GM21576 (cell line): ENCODE data around the gene MSMB.
"Not testable (repeated sequence)": the region's sequence is repeated elsewhere in the genome, so short reads cannot be mapped to it uniquely, and the experiment has no call there.

Source experiments
- ATAC-seq: cut with Tn5 transposase; IDR thresholded peaks from one replicate; pipeline ENCODE4 v1.9.1; 2021; ENCODE audit warnings: mild to moderate bottlenecking, moderate library complexity; ENCODE audit not compliant: unreplicated experiment

Gene MSMB

DNA sequence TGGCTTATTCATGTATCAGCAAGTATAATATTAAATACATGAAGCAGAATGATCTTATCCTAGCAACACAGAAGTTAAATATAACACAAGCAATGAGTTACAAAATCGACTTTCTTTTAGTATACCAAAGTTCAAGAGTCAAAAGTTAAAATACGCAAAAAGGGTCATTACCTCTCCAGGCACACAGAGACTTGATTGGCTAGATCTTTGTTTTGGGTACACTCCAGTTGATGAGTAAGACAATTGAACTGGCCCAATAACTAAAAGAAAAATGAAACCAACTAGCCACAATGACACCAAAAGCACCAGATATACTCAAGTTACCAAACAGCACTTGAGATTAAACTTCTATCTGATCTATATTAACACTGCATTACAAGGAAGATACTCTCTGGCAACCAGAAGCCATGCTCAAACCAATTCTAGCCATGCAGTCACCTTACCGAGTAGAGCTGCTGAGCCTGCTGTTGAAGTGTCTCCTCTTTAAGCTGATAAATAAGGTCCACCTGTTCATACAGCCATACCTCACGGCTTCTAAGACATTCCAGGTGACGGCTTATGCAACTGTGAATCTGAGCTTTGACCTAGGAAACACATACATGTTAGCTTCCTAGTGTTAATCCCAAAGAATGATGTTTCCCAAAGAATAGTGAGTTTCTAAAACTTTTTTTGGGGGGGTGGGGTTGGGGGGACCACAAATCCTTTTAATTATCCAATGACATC lies 31.2 kb downstream of the MSMB start:
- no peak for ATAC-seq

GRCh38 chr10:46014206-46014605 lies 31.9 kb downstream of the MSMB start:
- no peak for ATAC-seq

DNA sequence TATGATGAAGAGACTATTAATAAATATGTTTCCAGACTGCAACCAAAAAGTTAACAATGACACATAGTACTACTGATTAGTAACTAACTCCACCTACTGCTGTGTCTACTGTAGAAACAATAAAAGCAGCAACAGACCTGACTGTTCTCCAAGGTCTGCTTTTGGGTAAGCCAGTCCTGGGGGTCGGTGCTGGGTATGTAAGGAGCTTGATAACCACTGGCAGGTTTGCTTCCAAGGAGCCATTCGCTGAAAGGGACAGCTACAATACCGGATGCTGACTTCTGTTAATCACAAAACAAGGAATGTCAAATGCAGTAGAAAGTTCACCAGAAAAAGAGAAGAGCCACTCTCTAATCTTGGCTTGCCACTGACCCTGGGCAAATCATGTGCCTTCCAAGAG lies 33.3 kb downstream of the MSMB start:
- no peak for ATAC-seq

DNA sequence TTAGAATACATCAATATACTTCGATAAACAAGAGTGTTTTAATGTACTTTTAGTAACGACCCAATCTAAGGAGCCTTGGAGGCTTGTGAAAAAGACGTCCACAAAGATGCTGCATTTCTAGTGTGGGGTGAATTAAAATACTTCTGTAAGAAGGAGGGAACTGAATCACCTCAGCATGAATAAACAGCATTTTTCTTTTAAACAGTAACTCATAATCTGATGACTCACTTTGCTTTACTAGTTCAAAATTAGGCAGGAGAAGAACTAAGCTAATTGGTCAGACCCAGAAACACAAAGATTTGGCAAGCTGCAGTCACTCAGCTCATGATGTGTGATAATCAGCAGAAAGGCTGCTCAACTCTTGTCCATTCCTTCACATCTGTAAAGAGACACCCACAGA lies 39.9 kb downstream of the MSMB start:
- no peak for ATAC-seq

DNA sequence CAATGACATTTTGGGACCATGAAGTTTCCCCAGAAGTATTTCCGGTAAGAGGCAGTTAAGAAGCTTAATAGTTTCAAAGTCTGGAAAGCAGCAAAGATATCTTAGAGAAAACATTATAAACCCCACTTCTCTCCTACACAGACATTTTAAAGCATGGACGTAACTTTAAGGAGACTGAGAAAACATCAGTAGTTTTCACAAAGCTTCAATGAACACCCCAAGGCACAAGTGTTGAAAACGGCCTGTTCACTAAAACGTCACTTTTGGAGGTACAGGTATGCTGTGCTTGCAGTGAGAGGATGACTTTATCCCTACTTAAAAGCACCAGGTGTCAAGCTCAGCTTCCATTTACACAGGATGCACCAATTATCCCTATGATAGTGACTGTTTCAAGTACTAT lies 40.7 kb downstream of the MSMB start:
- ATAC-seq: no peak

- no peak for ATAC-seq
Measured at GRCh38 chr10:46004963-46005362, 41.1 kb downstream of the MSMB start.

DNA sequence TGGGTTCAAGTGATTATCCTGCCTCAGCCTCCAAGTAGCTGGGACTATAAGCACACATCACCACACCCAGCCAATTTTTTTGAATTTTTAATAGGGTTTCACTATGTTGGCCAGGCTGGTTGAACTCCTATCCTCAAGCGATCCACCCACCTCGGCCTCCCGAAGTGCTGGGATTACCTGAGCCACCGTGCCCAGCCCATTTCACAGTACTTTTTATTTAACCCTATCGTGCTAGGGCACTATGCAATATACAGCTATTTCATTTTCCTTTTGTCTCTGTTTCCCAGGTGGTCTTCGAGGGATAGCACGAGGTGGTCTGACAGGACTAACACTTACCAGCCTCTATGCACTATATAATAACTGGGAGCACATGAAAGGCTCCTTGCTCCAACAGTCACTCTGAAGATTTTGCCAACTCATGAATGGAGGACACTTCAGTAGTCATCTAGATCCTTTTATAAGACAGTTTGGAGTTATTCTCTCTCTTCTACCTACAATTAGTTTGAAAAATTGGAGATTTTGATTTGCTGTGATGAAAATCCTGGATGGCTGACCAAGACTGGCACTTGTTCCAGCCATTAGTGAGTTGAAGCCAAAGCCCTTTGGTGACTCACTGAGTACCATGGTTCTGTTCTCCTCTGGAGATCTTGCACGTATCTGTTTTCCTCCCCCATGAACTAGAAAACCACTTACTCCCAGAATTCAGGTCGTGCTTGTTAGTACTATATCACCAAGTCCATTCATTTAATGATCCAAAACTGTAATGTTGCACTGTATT lies 43.0 kb downstream of the MSMB start:
- ATAC-seq: no peak

DNA sequence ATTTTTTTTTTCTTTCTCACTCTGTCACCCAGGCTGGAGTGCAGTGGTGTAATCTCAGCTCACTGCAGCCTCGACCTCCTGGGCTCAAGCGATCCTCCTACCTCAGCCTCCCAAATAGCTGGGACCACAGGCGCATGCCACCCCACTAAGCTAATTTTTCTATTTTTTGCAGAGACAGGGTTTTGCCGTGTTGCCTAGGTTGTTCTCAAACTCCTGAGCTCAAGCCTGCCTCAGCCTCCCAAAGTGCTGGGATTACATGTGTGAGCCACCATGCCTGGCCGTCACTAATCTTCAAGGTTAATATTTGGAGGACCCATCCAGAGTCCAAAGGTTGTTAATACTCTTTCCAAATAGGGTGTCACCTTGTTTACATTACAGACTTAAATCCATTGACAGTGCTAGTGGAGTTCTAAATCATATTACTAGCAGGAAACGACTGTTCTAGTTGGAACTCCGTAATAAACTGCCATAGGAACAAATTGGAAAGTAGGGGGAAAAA lies 43.8 kb downstream of the MSMB start:
- ATAC-seq: not testable (repeated sequence)

DNA sequence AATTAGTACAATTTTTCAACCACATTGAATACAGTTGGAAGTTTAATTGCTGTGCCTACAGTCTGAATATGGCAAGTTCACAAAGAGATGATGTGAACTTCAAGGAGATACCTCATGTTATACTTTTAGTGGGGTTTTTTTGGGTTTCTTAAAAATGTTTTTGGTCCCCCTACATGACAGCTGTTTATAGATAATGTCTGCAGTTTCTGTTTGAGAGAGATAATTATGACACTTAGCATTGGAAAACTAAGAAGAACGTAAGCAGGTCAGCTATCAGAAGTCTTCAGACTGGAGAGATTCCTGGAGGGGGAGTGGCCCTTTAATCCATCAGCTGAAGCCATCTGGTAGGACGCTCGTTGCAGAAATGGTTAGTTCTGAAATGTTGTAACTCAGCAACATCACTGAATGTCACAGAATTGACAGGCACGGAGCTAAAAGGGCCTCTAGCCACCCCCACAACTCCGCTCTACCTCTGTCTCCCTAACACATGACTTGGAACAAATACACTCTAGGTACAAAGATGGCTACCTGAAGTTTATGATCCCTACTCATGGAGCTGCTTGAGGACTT lies 44.8 kb downstream of the MSMB start:
- ATAC-seq: no peak

DNA sequence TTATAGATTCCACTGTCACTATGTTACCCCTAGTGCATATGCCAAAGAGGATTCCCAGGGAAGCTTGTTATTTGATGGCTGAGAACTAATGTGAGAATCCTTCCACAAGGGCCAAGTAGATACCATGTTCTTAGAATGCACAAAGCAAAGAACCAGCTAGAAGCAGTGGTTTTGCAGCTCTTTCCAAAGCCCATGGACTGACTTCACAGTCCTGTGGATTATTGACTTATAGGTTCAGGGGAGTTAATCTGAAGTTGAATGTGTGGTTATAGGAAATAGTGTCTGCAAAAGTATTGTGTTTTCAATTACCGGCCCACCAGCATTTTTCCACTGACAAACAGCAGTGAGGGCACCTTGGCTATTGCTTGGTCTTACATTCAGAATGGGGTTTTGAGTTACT lies 45.5 kb downstream of the MSMB start:
- ATAC-seq: no peak

DNA sequence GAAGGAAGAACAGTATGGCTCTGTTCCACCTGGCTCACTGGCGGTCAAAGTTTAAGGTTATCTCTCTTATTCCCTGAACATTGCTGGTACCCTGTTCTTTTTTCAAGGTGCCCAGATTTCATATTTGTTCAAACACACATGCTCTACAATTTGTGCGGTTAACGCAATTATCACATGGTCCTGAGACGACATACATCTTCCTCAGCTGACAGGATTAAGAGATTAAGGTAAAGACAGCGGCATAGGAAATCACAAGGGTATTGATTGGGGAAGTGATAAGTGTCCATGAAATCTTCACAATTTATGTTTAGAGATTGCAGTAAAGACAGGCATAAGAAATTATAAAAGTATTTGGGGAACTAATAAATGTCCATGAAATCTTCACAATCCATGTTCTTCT lies 46.1 kb downstream of the MSMB start:
- not testable (repeated sequence) for ATAC-seq

DNA sequence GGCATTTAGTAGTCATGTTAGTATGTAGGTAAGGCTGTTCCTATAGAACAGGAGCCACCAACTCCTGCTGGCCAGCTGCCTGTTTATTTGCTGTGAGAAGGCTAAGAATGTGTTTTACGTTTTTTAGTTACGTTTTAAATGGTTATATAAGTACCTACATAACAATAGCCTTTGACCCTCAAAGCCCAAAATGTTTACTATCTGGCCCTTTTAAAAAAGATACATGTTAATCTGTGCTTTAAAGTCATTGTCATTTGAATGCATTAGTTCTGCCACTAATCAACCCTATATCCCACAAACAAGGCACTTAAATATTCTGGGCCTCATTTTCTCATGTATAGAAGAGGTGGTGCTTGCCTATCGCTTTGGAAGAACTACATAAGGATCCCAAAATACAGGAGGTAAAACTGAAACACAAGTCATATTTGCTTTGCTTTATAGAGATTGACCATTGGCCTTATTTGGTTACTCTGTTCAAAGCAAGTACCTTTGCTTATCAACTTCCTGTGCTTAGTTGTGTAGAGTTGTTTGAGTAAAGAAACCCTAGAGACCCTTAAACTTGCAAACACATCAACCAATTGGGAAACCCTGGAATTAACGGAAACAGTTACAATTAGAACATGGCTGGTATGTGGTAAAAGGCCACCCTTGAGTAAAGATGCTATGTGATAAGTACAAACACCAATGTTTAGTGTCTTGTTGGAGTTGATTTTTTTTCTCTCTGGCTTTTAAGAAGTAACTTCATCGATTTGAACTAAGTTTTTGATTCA lies 47.9 kb downstream of the MSMB start:
- ATAC-seq: no peak

DNA sequence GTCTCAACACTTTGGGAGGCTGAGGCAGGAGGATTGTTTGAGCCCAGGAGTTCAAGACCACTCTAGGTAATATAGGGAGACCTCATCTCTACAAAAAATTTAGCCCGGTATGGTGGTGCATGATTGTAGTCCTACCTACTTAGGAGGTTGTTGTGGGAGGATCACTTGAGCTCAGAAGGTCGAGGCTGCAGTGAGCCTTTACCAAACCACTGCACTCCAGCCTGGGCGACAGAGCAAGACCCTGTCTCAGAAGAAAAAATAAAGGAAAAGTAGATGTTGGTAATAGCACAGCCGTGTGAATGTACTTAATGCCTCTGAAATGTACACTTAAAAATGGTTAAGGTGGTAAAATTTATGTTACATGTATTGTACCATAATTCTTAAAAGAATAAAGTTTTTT lies 48.5 kb downstream of the MSMB start:
- ATAC-seq: no peak

GRCh38 chr10:45985590-45985989 lies 60.5 kb downstream of the MSMB start:
- not testable (repeated sequence) for ATAC-seq

DNA sequence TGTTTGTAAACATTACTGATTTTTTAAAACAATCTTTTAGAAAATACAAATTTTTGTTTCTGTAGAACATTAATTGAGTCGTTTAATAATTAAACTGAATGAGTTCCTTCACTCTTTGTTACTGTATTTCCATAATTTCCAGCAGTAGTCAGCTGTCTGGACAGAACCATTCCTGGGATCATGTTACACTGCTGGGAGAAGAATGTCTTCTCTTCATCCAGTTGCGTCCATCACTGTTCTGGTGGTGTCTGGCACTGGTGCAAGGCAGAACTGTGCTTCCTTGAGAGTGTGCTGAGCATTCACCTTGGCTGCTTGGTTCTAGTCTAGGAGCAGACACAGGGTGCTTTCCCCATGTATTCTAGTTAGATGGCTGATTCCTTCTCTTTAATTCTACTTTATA lies 61.6 kb downstream of the MSMB start:
- not testable (repeated sequence) for ATAC-seq

- peak; percentile 52 for ATAC-seq
Measured at GRCh38 chr10:45983538-45984186, 62.4 kb downstream of the MSMB start.
